ENCODE results near the gene NOS1AP. TPM values are rescaled to one million over a fixed set of nuclear protein-coding genes. Genes with fewer than 3 reads are reported as not detected.
"Not testable (repeated sequence)": the region's sequence is repeated elsewhere in the genome, so short reads cannot be mapped to it uniquely, and the experiment has no call there.

NOS1AP gene
- polyA plus RNA-seq, 3 donors = 0.12 TPM; not detected in 2

GRCh38 chr1:162419450-162419931 is 350.0 kb downstream of the NOS1AP start:
- H3K4me2 ChIP-seq (replicated peaks; ENCODE audit: extremely low read depth, low read length, poor library complexity, severe bottlenecking); H3K27ac Mint-ChIP-seq; intact Hi-C loops (cut with micrococcal nuclease); H3K4me3 Mint-ChIP-seq; H3K9ac ChIP-seq (ENCODE audit: insufficient read depth, low read length, poor library complexity, severe bottlenecking); H3K36me3 Mint-ChIP-seq; H3K9me3 ChIP-seq (replicated peaks in 1 of 2; ENCODE audit: control insufficient read depth in 1 of 2, insufficient read depth in 1 of 2, low read length in 2 of 2); H3K79me2 ChIP-seq (ENCODE audit: insufficient read depth, low read length); H3K36me3 ChIP-seq (replicated peaks in 1 of 2; ENCODE audit: control insufficient read depth in 1 of 2, insufficient read depth in 2 of 2, low read length in 2 of 2); H3K27me3 Mint-ChIP-seq (ENCODE audit: low read depth in 3 of 3); H2AFZ ChIP-seq (ENCODE audit: insufficient read depth, low read depth, low read length, poor library complexity, severe bottlenecking); H3K4me3 ChIP-seq (replicated peaks in 1 of 3; ENCODE audit: low read depth in 2 of 3, low read length in 3 of 3); H3K27ac ChIP-seq (ENCODE audit: low read depth in 1 of 2, low read length in 2 of 2); H3K9me3 Mint-ChIP-seq; DNase-seq; H4K20me1 ChIP-seq (ENCODE audit: insufficient read depth, low read length); H3K27me3 ChIP-seq (ENCODE audit: control insufficient read depth in 2 of 2, insufficient read depth in 2 of 2, low read length in 2 of 2): not testable (repeated sequence)
- H3K4me1 Mint-ChIP-seq = peaks cover 39% of the 10 kb centered on the region
- WGBS (ENCODE audit: insufficient coverage) = 66% methylated on average over 4 of the region's 9 CpGs
- peaks cover 32 to 34% of the 10 kb centered on the region in 2 donors for H3K4me1 ChIP-seq (ENCODE audit: control insufficient read depth in 1 of 2, insufficient read depth in 2 of 2, low read length in 2 of 2)

Small RNAs within 50 kb of the gene (small RNA-seq; reads per million reads assigned to genes)
- gene MIR4654 (ENCODE audit: insufficient read length, low read depth) (not detected), gene MIR556 (ENCODE audit: insufficient read length, low read depth) (not detected), gene RNA5SP61 (ENCODE audit: insufficient read length, low read depth) (not detected)

Other genes starting within 250 kb of the NOS1AP start
- gene OLFML2B, start 45.8 kb upstream of the NOS1AP start, polyA plus RNA-seq = 1 to 10 TPM in 1 of 3 donors, under 1 TPM in 2; 0.66 to 1.4 (median 0.95) TPM